ENCODE measurements around the gene FAM13A.

DNA sequence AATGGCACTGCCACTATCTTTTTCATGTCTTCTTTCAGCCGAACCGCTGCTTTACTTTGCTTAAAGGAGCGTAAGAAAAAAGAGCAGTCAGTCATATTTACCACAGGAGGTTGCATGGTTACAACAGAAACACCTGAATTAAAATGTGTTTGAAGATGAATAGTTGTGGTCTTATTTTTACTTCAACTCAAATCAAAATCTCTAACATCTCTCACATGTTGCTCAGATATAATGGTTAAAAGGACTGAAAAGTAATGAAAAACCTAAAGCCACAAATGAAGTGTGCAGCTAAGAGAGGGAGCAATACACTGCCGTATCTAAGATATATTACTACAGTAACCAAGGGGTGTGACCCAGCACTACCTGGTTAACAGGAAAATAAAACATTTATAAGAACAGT lies 27.4 kb downstream of the FAM13A start:
- TF ChIP-seq, protein P1, sequence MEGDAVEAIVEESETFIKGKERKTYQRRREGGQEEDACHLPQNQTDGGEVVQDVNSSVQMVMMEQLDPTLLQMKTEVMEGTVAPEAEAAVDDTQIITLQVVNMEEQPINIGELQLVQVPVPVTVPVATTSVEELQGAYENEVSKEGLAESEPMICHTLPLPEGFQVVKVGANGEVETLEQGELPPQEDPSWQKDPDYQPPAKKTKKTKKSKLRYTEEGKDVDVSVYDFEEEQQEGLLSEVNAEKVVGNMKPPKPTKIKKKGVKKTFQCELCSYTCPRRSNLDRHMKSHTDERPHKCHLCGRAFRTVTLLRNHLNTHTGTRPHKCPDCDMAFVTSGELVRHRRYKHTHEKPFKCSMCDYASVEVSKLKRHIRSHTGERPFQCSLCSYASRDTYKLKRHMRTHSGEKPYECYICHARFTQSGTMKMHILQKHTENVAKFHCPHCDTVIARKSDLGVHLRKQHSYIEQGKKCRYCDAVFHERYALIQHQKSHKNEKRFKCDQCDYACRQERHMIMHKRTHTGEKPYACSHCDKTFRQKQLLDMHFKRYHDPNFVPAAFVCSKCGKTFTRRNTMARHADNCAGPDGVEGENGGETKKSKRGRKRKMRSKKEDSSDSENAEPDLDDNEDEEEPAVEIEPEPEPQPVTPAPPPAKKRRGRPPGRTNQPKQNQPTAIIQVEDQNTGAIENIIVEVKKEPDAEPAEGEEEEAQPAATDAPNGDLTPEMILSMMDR (IDR thresholded peaks at IDR 0.05) = no peak
- no peak for TF ChIP-seq POLR2A (IDR thresholded peaks at IDR 0.05)

Data from heart left ventricle (tissue), 13 donors.